CD4-positive, alpha-beta T cell treated with Interleukin-15 for 1 hour (primary cell): ENCODE results near the gene FYB2.

Source experiments
- DNase-seq: peaks from one replicate; pipeline ENCODE4 v3.0.0-alpha.2; 2020

The FYB2 gene

DNA sequence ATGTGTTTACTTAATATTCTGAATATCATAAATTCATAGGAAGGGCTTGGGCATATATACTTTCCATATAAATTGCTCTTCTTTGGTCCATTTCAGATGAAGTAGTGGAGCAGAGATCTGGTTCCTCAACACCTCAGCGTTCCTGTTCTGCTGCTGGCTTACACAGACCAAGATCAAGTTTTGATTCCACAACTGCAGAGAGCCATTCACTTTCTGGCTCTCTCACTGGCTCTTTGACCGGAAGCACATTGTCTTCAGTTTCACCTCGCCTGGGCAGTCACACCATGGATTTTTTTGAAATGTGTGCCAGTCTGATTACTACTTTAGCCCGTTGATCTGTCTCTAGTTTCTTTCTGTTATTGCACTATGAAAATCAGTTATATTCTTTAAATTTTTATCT, 111.8 kb downstream of the FYB2 start:
- no peak for DNase-seq

DNA sequence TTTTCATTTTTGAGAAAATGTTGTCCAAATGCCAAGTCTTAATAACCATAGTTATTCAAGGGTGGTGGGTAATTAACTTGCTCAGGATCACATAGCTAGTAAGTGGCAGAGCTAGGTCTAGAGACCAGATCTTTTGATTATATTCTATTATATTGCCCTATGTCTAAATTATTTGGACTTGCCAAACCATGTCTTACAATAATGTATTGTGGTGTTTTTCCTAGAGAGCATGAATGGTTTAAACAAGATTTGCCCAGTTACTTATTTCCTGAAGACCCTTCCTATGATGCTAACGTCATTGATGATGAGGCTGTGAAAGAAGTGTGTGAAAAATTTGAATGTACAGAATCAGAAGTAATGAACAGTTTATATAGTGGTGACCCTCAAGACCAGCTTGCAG, 115.5 kb downstream of the FYB2 start:
- no peak for DNase-seq

DNA sequence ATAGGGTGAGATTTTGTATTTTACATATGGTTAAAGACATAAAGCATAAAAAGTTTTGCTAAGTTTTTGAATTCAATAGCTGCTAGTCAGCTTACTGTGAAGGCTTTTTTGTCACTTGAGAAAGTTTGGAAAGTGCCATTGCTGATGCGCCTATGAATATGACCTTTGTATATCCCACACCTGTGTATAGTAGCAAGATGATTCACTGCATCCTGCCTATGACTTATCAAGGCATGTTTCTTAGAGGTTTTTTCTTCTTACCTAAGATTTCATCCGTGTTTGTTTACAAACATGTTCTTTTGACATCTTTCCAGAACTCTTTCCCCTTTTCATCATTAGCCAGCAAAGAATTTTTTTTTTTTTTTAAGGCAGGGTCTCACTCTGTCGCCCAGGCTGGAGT, 122.5 kb downstream of the FYB2 start:
- no peak for DNase-seq

DNA sequence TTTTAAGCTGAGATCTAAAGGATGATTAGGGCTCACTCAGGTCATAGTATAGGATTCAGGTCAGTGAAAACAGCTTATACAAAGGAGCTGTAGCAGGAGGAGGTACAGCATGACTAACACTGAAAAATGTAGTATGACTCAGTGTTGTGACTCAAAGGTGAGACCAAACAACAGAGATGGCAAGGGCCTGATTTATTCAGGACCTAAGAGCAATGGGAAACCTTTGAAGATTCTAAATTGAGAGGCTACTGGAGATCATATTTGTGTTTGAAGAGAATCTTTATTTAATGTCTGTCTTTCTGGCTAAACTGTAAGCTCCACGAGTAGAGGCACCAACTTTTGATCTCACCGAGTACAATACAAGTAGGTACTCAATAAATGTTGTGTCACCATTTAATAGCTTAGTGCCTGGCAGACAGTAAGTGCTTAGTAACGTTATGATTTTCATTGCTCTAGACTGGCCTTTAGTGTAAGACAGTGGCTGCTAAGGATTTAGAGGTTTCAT, 130.6 kb downstream of the FYB2 start:
- DNase-seq, result no peak

DNA sequence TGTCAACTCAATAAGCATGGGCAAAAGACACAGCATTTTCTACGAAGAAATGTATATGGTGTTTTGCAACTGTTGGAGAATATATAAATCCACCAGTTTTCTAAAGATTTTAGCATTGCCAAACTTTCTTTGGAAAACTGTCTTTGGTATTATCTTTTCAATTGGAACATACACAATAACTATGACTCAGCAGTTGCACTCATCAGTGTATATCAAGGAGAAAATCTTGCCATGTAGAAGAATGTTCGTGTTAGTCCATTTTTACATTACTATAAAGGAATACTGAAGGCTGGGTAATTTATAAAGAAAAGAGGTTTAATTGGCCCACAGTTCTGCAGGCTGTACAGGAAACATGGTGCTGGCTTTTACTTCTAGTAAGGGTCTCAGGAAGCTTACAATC, 133.0 kb downstream of the FYB2 start:
- no peak for DNase-seq

DNA sequence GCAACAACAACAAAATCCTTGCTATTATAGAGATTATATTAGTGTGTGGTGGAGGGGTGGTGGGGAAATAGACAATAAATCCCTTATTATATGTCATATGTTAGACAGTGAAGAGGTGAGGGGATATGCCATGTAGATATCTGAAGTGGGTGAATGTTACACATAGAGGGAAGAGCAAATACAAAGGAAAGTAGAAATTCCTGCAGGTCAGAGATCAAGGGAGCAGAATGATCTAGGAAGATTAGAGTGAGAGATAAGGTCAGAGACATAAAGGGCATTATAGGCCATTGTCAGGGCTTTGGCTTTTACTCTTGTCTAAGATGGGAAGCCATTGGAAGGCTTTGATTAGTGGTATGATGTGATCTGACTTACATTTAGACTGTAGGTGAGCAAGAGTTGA, 135.6 kb downstream of the FYB2 start:
- no peak for DNase-seq

DNA sequence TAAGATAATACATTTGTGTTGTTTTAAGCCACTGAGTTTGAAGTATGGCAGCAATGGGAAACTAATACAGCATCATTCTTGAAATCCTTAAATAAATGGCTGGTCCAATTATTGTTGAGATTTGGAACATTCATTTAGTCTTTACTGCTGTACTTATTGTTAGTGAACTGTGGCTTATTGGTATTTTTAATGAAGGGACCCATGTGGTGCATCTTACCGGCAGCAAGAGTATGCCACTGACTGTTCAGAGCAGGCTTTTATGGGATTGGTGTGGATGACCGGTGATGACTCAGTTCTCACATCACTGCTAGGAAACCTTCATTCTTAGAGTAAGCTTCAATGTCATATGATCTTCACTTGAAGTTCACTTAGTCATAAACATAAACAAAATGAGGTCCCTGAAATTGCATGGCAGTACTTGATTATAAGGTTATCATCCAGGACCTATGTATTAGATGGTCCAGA, 142.6 kb downstream of the FYB2 start:
- no peak for DNase-seq

DNA sequence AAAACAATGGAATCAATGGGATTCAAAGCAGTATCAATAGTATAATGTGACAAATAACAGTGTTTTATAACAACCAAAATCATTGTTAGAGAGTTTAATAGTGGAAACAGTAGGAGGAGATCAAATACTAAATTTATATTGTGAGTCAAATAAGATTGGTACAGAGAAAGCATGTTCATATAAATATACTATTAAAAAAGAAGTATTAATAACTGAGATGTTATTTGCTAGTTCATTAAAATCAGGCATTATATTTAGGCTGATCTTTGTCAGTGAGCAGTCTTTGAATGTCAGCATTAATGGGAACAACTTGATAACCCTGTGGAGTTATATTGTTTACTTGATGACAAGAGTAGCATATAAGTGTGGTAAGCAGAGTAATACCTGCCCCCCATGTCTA, 143.4 kb downstream of the FYB2 start:
- DNase-seq, result no peak

DNA sequence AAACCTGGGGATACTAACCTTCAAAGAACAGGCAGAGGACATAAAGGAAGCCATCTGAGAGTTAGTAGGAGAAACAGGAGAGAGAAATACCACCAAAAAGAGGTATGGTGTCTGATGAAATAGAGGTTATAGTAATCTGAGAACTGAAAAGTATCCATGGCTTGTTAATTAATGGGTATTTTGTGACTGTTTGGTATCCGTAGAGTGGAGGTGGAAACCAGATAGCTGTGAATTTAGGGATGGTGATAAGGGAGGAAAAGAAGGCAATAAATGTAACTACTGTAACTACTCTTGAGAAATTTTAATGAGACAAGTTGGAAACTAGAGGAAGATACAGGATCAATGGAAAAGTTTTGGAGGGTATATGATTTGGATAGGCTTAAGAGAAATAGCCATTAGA, 146.6 kb downstream of the FYB2 start:
- DNase-seq, result no peak

DNA sequence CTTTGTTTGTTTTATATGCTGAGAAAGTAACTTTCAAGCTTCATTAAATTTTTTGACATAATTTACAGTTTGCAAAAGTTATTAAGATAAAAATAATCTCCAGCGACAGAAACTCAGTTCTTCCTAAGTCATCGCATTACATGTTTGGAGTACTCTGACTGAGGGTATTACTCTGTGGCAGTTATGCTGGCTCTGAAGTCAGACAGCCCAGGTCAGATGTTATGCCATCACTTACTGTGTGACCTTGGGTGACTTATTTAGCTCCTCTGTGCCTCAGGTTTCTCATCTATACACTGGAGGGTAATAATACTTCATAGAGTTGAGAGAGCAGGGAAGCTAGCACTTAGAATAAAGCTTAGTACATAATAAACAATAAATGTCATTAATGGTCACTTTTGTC, 147.7 kb downstream of the FYB2 start:
- no peak for DNase-seq

DNA sequence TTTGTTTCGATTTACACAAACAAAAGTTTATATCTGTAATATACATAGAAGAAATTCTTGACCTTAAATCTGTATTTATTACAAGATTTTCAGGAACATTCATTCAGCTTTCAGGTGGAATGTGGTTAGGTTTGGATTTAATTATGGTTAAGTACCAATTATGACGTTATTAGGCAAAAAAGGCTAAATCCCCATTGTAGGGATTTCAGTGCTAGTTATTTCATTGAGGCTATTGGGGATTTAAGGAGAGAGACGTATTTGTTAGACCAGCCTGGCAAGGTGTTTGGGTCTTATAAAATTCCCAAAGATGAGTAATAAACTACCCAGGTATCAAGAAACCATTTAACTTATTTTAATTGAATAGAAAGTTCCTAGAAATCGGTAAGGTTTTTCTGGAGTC, 148.1 kb downstream of the FYB2 start:
- no peak for DNase-seq

DNA sequence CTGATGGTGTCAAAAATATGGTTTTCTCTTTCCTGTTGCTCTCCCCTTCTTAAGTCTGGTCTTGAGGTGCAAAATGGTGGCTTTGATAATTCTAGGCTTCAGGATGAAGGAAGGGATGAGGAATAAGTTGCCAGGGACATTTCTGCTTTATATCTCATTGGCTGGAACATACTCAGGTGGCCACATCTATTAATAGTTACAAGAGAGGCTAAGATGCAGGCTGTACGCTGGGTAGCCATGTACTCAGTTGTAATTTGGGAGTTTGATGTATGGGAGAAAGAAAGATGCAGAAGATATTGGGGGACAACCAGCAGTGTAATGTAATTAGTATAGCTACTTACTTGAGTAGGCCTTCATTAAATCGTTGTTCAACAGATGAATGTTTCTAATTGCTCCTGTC, 148.9 kb downstream of the FYB2 start:
- DNase-seq, result no peak
